Stomach (tissue), 19 donors: ENCODE data around the gene VGLL4. TPM values are rescaled to one million over a fixed set of nuclear protein-coding genes. Genes with fewer than 3 reads are reported as not detected.

Experiments used
- DNase-seq, 2 donors: peaks; one replicate each; pipeline versions ENCODE4 v3.0.0 to v3.0.0-alpha.2; 2013 to 2019
- H3K27ac ChIP-seq, 5 donors: fragments of 200-600 bp in 4 of 5; sonication (generic) in 4 of 5; one replicate each; pipeline ENCODE4 v1.5.1; 2013 to 2019; ENCODE audit warnings: mild to moderate bottlenecking in 1 of 5, moderate library complexity in 1 of 5
- H3K27me3 ChIP-seq, 3 donors: fragments of 200-600 bp; sonication (generic); one replicate each; pipeline ENCODE4 v1.5.1; 2017 to 2019; ENCODE audit warnings: mixed run types in 1 of 3
- H3K36me3 ChIP-seq, 4 donors: fragments of 200-600 bp; sonication (generic); 1 replicate in 3 of 4; 2 replicates in 1 of 4; pipeline ENCODE4 v1.5.1; 2016 to 2019
- H3K4me1 ChIP-seq, 4 donors: fragments of 200-600 bp; sonication (generic); one replicate each; pipeline ENCODE4 v1.5.1; 2016 to 2019
- H3K4me3 ChIP-seq, 4 donors: fragments of 200-600 bp; sonication (generic) in 3 of 4; one replicate each; pipeline ENCODE4 v1.5.1; 2016 to 2019; ENCODE audit warnings: mild to moderate bottlenecking in 1 of 4
- H3K9me3 ChIP-seq, 4 donors: fragments of 200-600 bp; sonication (generic); one replicate each; pipeline ENCODE4 v1.5.1; 2016 to 2019
- EP300 ChIP-seq: sonication (generic); formaldehyde crosslinking; IDR thresholded peaks from one replicate; pipeline ENCODE4 v1.6.1; 2017; ENCODE audit warnings: antibody characterized with exemption
- POLR2A ChIP-seq, 4 donors: fragments of 450-650 bp; IDR thresholded peaks; one replicate each; pipeline ENCODE4 v1.6.1; 2016; ENCODE audit warnings: antibody characterized with exemption in 4 of 4, control low read depth in 2 of 4, mild to moderate bottlenecking in 1 of 4, moderate library complexity in 1 of 4
- POLR2AphosphoS5 ChIP-seq, 3 donors: sonication (generic); formaldehyde crosslinking; IDR thresholded peaks; one replicate each; pipeline ENCODE4 v1.6.1; 2016; ENCODE audit warnings: antibody characterized with exemption in 3 of 3
- WGBS, 5 donors: extraction: QIAGEN DNeasy Blood & Tissue Kit in 3 of 5; methylation state at CpG; one replicate each; pipeline versions ENCODE4 v1.1.5 to v1.1.7; 2013 to 2018; 5-methylcytosine and 5-hydroxymethylcytosine counted together
- intact Hi-C: fragments of 100-400 bp; cut with DNase I; formaldehyde crosslinking; loops from one replicate; pipeline ENCODE4 v1.15.1; 2023; ENCODE audit warnings: low total_unique reads
- long read RNA-seq, 10 donors: transcript quantifications; one replicate each; lab custom pipeline, GENCODE V29; 2026
- polyA plus RNA-seq, 3 donors: library from polyadenylated mRNA; stranded (reverse); fragments of 200-250 nt; gene quantifications; one replicate each; pipeline ENCODE4 v1.2.3, GENCODE V29; 2013
- total RNA-seq, 5 donors: library from RNA; depleted of rRNA; stranded (reverse); fragments of >200 nt; gene quantifications; one replicate each; pipeline versions ENCODE4 v1.1.0 to v1.2.3, GENCODE V29; 2014 to 2016
- TF ChIP-seq, protein P1 (sequence below), 7 experiments: fragments of 450-650 bp in 4 of 7; fragments of 200-600 bp in 3 of 7; sonication (generic) in 3 of 7; IDR thresholded peaks; one replicate each; pipeline ENCODE4 v1.5.1; 2016 to 2019; ENCODE audit warnings: antibody characterized with exemption in 7 of 7, control low read depth in 2 of 7, mild to moderate bottlenecking in 1 of 7
- donor health status: healthy with polysubstance abuse.
- donor health status: Bipolar disorder and iron deficiency.
- donor health status: healthy.

Gene VGLL4, protein sequence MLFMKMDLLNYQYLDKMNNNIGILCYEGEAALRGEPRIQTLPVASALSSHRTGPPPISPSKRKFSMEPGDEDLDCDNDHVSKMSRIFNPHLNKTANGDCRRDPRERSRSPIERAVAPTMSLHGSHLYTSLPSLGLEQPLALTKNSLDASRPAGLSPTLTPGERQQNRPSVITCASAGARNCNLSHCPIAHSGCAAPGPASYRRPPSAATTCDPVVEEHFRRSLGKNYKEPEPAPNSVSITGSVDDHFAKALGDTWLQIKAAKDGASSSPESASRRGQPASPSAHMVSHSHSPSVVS
- total RNA-seq (100 to 1,000 TPM in 2 of 5 donors, 10 to 100 TPM in 3; 15.2 to 147 (median 53.8) TPM), polyA plus RNA-seq (10 to 100 TPM; 18.9 to 33.9 (median 26.0) TPM)
- long read RNA-seq, donor 1, transcript VGLL4-211 (5 exons, 1,377 nt) = major isoform, 5 of 14 reads
- long read RNA-seq, donor 1, partial matches to known transcripts = 6 of 14 reads
- long read RNA-seq, donor 1, other reads (novel, unspliced or antisense) = 0 of 14 reads
- long read RNA-seq, donor 2, transcript VGLL4-211 (5 exons, 1,377 nt) = major isoform, 7 of 25 reads
- long read RNA-seq, donor 2, partial matches to known transcripts = 16 of 25 reads
- long read RNA-seq, donor 2, other reads (novel, unspliced or antisense) = 0 of 25 reads
- long read RNA-seq, donor 3, partial matches to known transcripts = 20 of 25 reads
- long read RNA-seq, donor 3, other reads (novel, unspliced or antisense) = 0 of 25 reads
- long read RNA-seq, donor 4 = 0 reads
- long read RNA-seq, donor 5, transcript VGLL4-211 (5 exons, 1,377 nt) = major isoform, 9 of 63 reads
- long read RNA-seq, donor 5, partial matches to known transcripts = 49 of 63 reads
- long read RNA-seq, donor 5, other reads (novel, unspliced or antisense) = 0 of 63 reads
- long read RNA-seq, donor 6 = 0 reads
- long read RNA-seq, donor 7, transcript VGLL4-211 (5 exons, 1,377 nt) = major isoform, 6 of 53 reads
- long read RNA-seq, donor 7, transcript VGLL4-201 (6 exons, 3,725 nt) = major isoform, 6 of 53 reads
- long read RNA-seq, donor 7, partial matches to known transcripts = 39 of 53 reads
- long read RNA-seq, donor 7, other reads (novel, unspliced or antisense) = 0 of 53 reads
- long read RNA-seq, donor 8, transcript VGLL4-211 (5 exons, 1,377 nt) = major isoform, 7 of 50 reads
- long read RNA-seq, donor 8, partial matches to known transcripts = 39 of 50 reads
- long read RNA-seq, donor 8, other reads (novel, unspliced or antisense) = 0 of 50 reads
- long read RNA-seq, donor 9, partial matches to known transcripts = 22 of 26 reads
- long read RNA-seq, donor 9, other reads (novel, unspliced or antisense) = 0 of 26 reads
- long read RNA-seq, donor 10, partial matches to known transcripts = 12 of 18 reads
- long read RNA-seq, donor 10, other reads (novel, unspliced or antisense) = 0 of 18 reads

DNA sequence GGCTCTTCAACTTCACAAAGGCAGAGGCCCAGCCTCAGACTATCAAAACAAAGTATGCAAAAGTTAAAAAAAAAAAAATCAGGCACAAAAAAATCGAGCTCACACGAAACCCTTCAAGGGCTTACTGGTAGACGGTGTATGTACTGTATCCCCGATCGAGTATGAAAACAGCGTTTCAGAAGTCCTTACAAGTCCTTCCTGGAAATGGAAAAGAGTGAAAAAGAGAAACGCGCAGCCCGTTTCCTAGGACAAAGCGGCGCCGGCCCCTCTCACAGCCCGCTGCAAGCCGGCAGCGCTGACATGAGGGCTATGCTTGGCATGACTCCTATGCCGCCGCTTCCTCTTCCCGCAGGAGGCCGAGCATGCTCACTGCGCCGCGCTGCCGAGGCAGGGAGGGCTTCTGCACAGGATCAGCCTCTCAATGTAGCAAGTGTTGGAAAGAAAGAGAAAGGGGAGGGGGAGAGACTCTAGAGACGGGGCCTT is at the start of gene VGLL4:
VGLL4 (minus strand) TSS at position 311 of the 483 bp plus-strand sequence. CDS start 397 bp downstream, outside the sequence.
- Histone ChIP-seq H3K27ac (peak within 1 kb of the TSS; percentile 84 to 95 (median 91)), H3K36me3 (no peaks in the 10 kb centered on the region), H3K4me1 (peaks cover 24 to 44% (median 34%) of the 10 kb centered on the region in 4 donors), H3K9me3 (no peaks in the 10 kb centered on the region), H3K27me3 (no peaks in the 10 kb centered on the region), H3K4me3 (peak within 1 kb of the TSS; percentile 51 to 63 (median 58))
- peak; percentile 78 to 96 (median 89) for TF ChIP-seq POLR2AphosphoS5 (IDR thresholded peaks at IDR 0.05)
- no peak for TF ChIP-seq EP300
- peak in 1 of 4 donors; percentile 11 for TF ChIP-seq POLR2A (IDR thresholded peaks at IDR 0.05)
- peak; percentile 87 to 96 for DNase-seq
- WGBS, 5 donors = 0 to 1% (median 0%) methylated on average over 24 of the region's 24 CpGs
- intact Hi-C loops = no loop called here

DNA sequence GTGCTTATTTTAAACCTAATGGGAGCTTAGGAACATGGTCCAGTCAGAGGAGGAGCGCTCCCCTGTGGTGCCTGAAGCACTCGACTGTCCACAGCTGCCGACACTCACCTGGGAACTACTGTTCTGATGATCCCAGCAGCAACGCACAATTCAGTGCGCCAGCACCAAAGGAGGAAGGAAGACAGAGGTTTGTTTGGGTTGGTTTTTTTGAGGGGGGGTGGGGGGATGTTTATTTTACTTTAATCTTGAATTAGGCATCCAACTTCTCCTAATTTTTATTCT is 48.8 kb upstream of the VGLL4 start:
- WGBS, 5 donors = 74 to 91% (median 80%) methylated on average over 5 of the region's 5 CpGs
- no peak for DNase-seq
- Histone ChIP-seq H3K27me3 (no peaks in the 10 kb centered on the region), H3K27ac (no peak overlapping the region), H3K36me3 (peaks cover 0 to 13% (median 7%) of the 10 kb centered on the region in 4 donors), H3K9me3 (no peaks in the 10 kb centered on the region), H3K4me1 (peaks cover 0 to 19% (median 5%) of the 10 kb centered on the region in 4 donors), H3K4me3 (no peak overlapping the region)
- intact Hi-C loops = no loop called here
- TF ChIP-seq POLR2AphosphoS5 (IDR thresholded peaks at IDR 0.05) (no peak), POLR2A (IDR thresholded peaks at IDR 0.05) (no peak), EP300 (no peak)
- TF ChIP-seq, protein P1, sequence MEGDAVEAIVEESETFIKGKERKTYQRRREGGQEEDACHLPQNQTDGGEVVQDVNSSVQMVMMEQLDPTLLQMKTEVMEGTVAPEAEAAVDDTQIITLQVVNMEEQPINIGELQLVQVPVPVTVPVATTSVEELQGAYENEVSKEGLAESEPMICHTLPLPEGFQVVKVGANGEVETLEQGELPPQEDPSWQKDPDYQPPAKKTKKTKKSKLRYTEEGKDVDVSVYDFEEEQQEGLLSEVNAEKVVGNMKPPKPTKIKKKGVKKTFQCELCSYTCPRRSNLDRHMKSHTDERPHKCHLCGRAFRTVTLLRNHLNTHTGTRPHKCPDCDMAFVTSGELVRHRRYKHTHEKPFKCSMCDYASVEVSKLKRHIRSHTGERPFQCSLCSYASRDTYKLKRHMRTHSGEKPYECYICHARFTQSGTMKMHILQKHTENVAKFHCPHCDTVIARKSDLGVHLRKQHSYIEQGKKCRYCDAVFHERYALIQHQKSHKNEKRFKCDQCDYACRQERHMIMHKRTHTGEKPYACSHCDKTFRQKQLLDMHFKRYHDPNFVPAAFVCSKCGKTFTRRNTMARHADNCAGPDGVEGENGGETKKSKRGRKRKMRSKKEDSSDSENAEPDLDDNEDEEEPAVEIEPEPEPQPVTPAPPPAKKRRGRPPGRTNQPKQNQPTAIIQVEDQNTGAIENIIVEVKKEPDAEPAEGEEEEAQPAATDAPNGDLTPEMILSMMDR (IDR thresholded peaks at IDR 0.05) = no peak

DNA sequence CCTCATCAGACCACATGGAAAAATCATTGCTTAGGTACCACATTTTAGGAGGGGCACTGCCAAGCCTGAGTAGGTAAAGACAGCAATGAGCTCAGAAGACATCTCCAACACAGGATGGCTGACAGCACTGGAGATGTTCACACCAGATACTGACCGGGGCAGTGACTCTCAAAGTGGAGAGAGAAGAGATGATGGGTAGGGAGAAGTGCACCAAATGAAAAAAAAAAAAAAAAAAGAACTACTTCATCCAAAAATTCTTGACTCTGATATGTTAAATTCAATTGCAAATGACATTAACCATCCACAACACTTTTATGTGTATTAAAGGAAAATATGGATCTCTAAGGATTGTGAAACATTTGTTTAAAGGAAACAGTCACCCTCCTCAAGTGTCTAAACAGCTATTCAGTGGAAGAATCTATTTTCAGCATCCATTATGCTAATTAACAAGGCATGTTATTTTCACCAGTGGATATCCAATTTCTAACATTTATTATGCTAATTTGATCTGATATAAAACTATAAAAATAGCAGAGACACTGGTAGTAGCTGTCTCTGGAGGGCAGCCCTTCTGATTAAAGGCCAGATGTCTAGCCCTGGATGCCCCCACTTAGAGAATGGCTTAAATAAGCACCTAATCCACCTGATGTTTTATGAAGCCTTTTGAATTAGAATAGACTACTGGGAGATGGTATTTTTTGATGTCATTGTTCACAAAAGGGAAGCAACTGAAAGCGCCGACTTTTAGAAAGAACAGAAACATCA is 48.2 kb upstream of the VGLL4 start:
- H3K27ac ChIP-seq = no peak overlapping the region
- H3K4me3 ChIP-seq = no peak overlapping the region
- H3K27me3 ChIP-seq = no peaks in the 10 kb centered on the region
- WGBS, 5 donors = 89 to 96% (median 92%) methylated on average over 3 of the region's 3 CpGs
- H3K9me3 ChIP-seq = no peaks in the 10 kb centered on the region
- peaks cover 0 to 13% (median 7%) of the 10 kb centered on the region in 4 donors for H3K36me3 ChIP-seq
- TF ChIP-seq EP300 (no peak), POLR2AphosphoS5 (IDR thresholded peaks at IDR 0.05) (no peak), POLR2A (IDR thresholded peaks at IDR 0.05) (no peak)
- TF ChIP-seq, protein P1 (IDR thresholded peaks at IDR 0.05) = no peak
- H3K4me1 ChIP-seq = peaks cover 0 to 19% (median 5%) of the 10 kb centered on the region in 4 donors
- intact Hi-C loops = no loop called here
- DNase-seq = no peak
